Measurements from ENCODE around the gene OXNAD1.

- TF ChIP-seq EZH2 (IDR thresholded peaks at IDR 0.05; ENCODE audit: borderline replicate concordance, control insufficient read depth, low read depth, low read length) = no peak
- TF ChIP-seq YY1 (IDR thresholded peaks at IDR 0.05; ENCODE audit: low read depth, low read length) = no peak
- TF ChIP-seq CREB1 (IDR thresholded peaks at IDR 0.05; ENCODE audit: low read depth) = no peak
- no peak for TF ChIP-seq JUNB (IDR thresholded peaks at IDR 0.05)
- no peak for TF ChIP-seq CTCF (IDR thresholded peaks at IDR 0.05 in 2 of 3, conservative IDR thresholded peaks at IDR 0.05 in 1 of 3; ENCODE audit: control insufficient read depth in 2 of 3, extremely low read depth in 1 of 3, insufficient read depth in 1 of 3, low read depth in 3 of 3, low read length in 3 of 3)
- peak; percentile 81; the same call in 2 of the 3 replicates for TF ChIP-seq POU2F2 (IDR thresholded peaks at IDR 0.05; ENCODE audit: borderline replicate concordance, low read depth, low read length)
- TF ChIP-seq SP1 (IDR thresholded peaks at IDR 0.05; ENCODE audit: low read depth, low read length) = no peak
- no peak for TF ChIP-seq POLR2A (IDR thresholded peaks at IDR 0.05; ENCODE audit: low read depth, low read length)
- no peak for TF ChIP-seq CHD2 (IDR thresholded peaks at IDR 0.05; ENCODE audit: borderline replicate concordance, low read depth, low read length)
- no peak for TF ChIP-seq NFYB (IDR thresholded peaks at IDR 0.05; ENCODE audit: insufficient read depth, low read depth, low read length)
Measured at GRCh38 chr3:16245609-16246008, 19.4 kb upstream of the OXNAD1 start.
